Psoas muscle (tissue), 8 donors: Measurements from ENCODE around the gene FAM240B. TPM values are rescaled to one million over a fixed set of nuclear protein-coding genes. Genes with fewer than 3 reads are reported as not detected.

Experiments used
- ATAC-seq, 4 donors: fragments of 200-7000 bp; cut with Tn5 transposase; one replicate each; pipeline ENCODE4 v1.9.1; 2020; ENCODE audit warnings: moderate library complexity in 3 of 4, mild to moderate bottlenecking in 2 of 4
- DNase-seq, 2 donors: peaks; one replicate each; pipeline ENCODE4 v3.0.0-alpha.2; 2020
- H3K27ac ChIP-seq: fragments of 200-600 bp; one replicate; pipeline ENCODE4 v1.8.0; 2022
- H3K27me3 ChIP-seq, 3 donors: fragments of 200-600 bp in 1 of 3; one replicate each; pipeline versions ENCODE4 v1.6.1 to v1.8.0; 2013 to 2022; ENCODE audit warnings: low read length in 2 of 3, mild to moderate bottlenecking in 2 of 3, moderate library complexity in 1 of 3; ENCODE audit not compliant: insufficient read depth in 3 of 3
- H3K36me3 ChIP-seq, 2 donors: fragments of 200-600 bp in 1 of 2; one replicate each; pipeline versions ENCODE4 v1.6.1 to v1.8.0; 2013 to 2022; ENCODE audit warnings: low read depth in 1 of 2, mild to moderate bottlenecking in 1 of 2, moderate library complexity in 1 of 2; ENCODE audit not compliant: insufficient read depth in 1 of 2
- H3K4me1 ChIP-seq: fragments of 200-600 bp; one replicate; pipeline ENCODE4 v1.8.0; 2022
- H3K4me3 ChIP-seq: fragments of 200-600 bp; one replicate; pipeline ENCODE4 v1.8.0; 2022; ENCODE audit warnings: mild to moderate bottlenecking
- H3K9me3 ChIP-seq: fragments of 200-600 bp; one replicate; pipeline ENCODE4 v1.8.0; 2022
- WGBS, 3 donors: extraction: QIAGEN DNeasy Blood & Tissue Kit; methylation state at CpG; one replicate each; pipeline versions ENCODE4 v1.1.6 to v1.1.7; 2013; 5-methylcytosine and 5-hydroxymethylcytosine counted together
- intact Hi-C, 2 donors: fragments of 100-400 bp; cut with DNase I; formaldehyde crosslinking; loops; one replicate each; pipeline versions ENCODE4 v1.11.0 to v1.14.2; 2022
- polyA plus RNA-seq, 3 donors: library from polyadenylated mRNA; stranded (reverse); fragments of 200-250 nt; gene quantifications; one replicate each; pipeline ENCODE4 v1.2.3, GENCODE V29; 2013
- total RNA-seq, 4 donors: library from RNA; stranded (reverse); fragmentation: NEBNext Ultra II Directional in 2 of 4; extraction: Animal tissue kit (Norgen Biotek cat#: 25700) in 2 of 4; gene quantifications; one replicate each; pipeline versions ENCODE4 v1.2.1 to v1.2.4, GENCODE V29; 2021 to 2023
- TF ChIP-seq, protein P1 (sequence below): fragments of 200-600 bp; IDR thresholded peaks from one replicate; pipeline ENCODE4 v1.8.0; 2022; ENCODE audit warnings: antibody characterized with exemption
- donor health status: healthy with polysubstance abuse.
- donor health status: DM: no; HTN: no; CAD: no; lungs with moderate emphysema.
- donor health status: Bipolar disorder and iron deficiency.
- donor health status: healthy.
- donor health status: DM: yes; HTN: yes; CAD: no.
- donor health status: DM: no; HTN: no; CAD: no.
- donor health status: DM: no; HTN: no; CAD: no.
- donor health status: DM: yes; HTN: yes; CAD: no.

Gene FAM240B
- total and polyA plus RNA-seq, 7 donors = 0.09 to 1.1 TPM; not detected in 5

DNA sequence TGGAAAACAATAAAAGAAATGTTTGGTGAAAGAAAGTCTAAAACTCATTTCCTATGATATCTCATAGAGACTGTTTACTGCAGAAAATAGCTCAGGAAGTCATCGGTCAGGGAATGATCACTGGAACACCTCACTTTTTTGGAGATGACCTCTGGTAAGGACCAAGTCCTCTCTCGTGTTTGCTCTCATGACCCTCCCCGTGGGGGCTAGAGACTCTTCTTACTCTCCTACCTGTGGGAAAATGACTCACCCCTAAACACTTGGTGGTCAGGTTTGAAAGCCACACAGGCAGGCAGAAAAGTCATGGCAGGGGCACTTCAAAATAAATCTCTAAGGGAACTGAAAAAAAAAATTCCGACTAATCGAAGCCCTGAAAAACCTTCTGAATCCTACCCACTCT lies 48.2 kb downstream of the FAM240B start:
- no peak for ATAC-seq
- TF ChIP-seq, protein P1, sequence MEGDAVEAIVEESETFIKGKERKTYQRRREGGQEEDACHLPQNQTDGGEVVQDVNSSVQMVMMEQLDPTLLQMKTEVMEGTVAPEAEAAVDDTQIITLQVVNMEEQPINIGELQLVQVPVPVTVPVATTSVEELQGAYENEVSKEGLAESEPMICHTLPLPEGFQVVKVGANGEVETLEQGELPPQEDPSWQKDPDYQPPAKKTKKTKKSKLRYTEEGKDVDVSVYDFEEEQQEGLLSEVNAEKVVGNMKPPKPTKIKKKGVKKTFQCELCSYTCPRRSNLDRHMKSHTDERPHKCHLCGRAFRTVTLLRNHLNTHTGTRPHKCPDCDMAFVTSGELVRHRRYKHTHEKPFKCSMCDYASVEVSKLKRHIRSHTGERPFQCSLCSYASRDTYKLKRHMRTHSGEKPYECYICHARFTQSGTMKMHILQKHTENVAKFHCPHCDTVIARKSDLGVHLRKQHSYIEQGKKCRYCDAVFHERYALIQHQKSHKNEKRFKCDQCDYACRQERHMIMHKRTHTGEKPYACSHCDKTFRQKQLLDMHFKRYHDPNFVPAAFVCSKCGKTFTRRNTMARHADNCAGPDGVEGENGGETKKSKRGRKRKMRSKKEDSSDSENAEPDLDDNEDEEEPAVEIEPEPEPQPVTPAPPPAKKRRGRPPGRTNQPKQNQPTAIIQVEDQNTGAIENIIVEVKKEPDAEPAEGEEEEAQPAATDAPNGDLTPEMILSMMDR = no peak
- Histone ChIP-seq H3K27me3 (no peaks in the 10 kb centered on the region), H3K4me1 (peaks cover 7% of the 10 kb centered on the region), H3K36me3 (no peaks in the 10 kb centered on the region), H3K27ac (no peak overlapping the region), H3K4me3 (no peak overlapping the region), H3K9me3 (no peaks in the 10 kb centered on the region)
- intact Hi-C loops = no loop called here
- no peak for DNase-seq
- WGBS, 3 donors = 80 to 84% (median 83%) methylated on average over 5 of the region's 5 CpGs

GRCh38 chr9:38671372-38671731 lies 48.6 kb downstream of the FAM240B start:
- no peak for DNase-seq
- Histone ChIP-seq H3K4me1 (peaks cover 7% of the 10 kb centered on the region), H3K4me3 (no peak overlapping the region), H3K27me3 (no peaks in the 10 kb centered on the region), H3K27ac (no peak overlapping the region), H3K9me3 (no peaks in the 10 kb centered on the region), H3K36me3 (no peaks in the 10 kb centered on the region)
- TF ChIP-seq, protein P1 = no peak
- 78 to 89% (median 80%) methylated on average over 4 of the region's 4 CpGs for WGBS, 3 donors
- no peak for ATAC-seq
- intact Hi-C loops = no loop called here

- ATAC-seq = no peak
- 74 to 88% (median 75%) methylated on average over 5 of the region's 5 CpGs for WGBS, 3 donors
- Histone ChIP-seq H3K36me3 (no peaks in the 10 kb centered on the region), H3K9me3 (no peaks in the 10 kb centered on the region), H3K27me3 (no peaks in the 10 kb centered on the region), H3K27ac (no peak overlapping the region), H3K4me3 (no peak overlapping the region), H3K4me1 (peaks cover 7% of the 10 kb centered on the region)
- intact Hi-C loops = no loop called here
- TF ChIP-seq, protein P1 = no peak
- no peak for DNase-seq
These were observed 49.2 kb downstream of the FAM240B start for GRCh38 chr9:38670542-38671371.

- WGBS, 3 donors = 62 to 71% (median 65%) methylated on average over 10 of the region's 10 CpGs
- no peak for DNase-seq
- Histone ChIP-seq H3K36me3 (no peaks in the 10 kb centered on the region), H3K9me3 (no peaks in the 10 kb centered on the region), H3K4me3 (no peak overlapping the region), H3K27me3 (no peaks in the 10 kb centered on the region), H3K27ac (no peak overlapping the region), H3K4me1 (peaks cover 7% of the 10 kb centered on the region)
- ATAC-seq = no peak
- TF ChIP-seq, protein P1 = no peak
- intact Hi-C loops = no loop called here
These were observed 51.0 kb downstream of the FAM240B start for GRCh38 chr9:38668791-38669466.
